HG03342 (cell line): Measurements from ENCODE around the gene OMP.
A peak's percentile ranks its signal among the peaks of the same experiment; 100 is the strongest.
"Not testable (repeated sequence)": the region's sequence is repeated elsewhere in the genome, so short reads cannot be mapped to it uniquely, and the experiment has no call there.

ENCODE experiments used
- ATAC-seq: cut with Tn5 transposase; IDR thresholded peaks from one replicate; pipeline ENCODE4 v1.9.1; 2021; ENCODE audit warnings: mild to moderate bottlenecking, moderate library complexity; ENCODE audit not compliant: unreplicated experiment

The OMP gene

DNA sequence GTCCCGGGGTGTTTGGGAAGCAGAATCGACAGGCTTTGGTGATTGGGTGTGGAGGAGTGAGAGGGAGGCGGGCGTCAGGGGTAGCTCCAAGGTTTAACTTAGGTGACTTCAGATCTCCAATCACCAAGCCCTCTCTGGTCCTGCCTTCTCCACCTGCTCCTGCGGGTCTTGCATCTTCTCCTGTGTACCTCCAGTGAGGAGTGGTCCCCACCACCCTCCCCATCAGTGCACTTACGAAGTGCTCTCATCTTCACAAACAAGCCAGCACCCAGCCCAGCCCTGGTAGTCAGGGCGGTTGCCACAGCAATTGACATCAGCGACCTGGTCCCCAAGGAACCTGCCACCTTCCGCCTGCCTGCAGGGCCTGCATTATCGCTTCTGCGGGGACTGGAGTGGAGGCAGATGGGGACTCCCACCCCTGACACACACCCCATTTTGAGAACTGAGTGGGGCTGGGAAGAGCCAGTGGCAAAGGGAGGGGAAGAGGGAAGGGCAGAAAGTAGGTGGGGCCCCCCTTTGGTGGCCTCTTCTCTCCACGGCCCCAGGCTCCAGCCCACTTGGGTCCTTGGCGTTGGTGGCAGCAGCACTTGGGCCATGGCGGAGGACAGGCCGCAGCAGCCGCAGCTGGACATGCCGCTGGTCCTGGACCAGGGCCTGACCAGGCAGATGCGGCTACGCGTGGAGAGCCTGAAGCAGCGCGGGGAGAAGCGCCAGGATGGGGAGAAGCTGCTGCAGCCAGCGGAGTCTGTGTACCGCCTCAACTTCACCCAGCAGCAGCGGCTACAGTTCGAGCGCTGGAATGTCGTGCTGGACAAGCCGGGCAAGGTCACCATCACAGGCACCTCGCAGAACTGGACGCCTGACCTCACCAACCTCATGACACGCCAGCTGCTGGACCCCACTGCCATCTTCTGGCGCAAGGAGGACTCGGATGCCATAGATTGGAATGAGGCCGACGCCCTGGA, at the start of gene OMP:
TSS of gene OMP (plus strand) at position 595 of the 965 bp plus-strand sequence. CDS start at position 595, 0 bp downstream.
- ATAC-seq, result no peak

- ATAC-seq, result no peak
Measured at GRCh38 chr11:77053217-77054015, 49.2 kb upstream of the OMP start.

DNA sequence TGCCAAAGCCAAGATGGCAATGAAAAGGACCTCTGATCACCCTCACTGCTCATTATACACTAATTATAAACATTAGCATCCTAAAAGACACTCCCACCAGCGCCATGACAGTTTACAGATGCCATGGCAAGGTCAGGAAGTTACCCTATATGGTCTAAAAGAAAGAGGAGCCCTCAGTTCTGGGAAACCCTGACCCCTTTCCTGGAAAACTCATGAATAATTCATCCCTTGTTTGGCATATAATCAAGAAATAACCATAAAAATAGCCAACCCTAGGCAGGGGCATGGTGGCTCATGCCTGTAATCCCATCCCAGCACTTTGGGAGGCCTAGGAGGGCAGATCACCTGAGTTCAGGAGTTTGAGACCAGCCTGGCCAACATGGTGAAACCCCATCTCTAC, 48.6 kb upstream of the OMP start:
- no peak for ATAC-seq

DNA sequence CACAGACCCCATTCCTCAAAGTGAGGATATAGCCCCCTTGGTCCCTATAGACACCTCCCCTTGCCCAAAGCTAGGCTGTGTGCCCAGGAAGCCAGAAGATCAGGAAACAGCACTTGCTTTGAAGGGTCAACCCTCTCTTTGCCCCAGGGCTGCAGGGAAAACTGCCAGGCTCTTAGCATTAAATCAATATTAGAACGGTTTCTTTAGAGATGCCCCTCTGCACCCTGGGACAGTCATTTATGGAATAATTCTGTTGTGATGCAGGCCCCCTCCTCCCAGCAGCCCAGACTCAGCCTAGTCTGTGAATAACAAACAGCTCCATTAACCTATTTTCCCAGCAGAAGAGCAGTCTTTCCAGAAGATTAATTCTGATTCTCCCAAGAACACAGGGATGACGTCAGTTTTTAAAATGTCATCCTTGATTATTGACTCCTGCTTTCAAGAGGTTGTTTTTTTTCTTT, 47.5 kb upstream of the OMP start:
- ATAC-seq, result no peak

DNA sequence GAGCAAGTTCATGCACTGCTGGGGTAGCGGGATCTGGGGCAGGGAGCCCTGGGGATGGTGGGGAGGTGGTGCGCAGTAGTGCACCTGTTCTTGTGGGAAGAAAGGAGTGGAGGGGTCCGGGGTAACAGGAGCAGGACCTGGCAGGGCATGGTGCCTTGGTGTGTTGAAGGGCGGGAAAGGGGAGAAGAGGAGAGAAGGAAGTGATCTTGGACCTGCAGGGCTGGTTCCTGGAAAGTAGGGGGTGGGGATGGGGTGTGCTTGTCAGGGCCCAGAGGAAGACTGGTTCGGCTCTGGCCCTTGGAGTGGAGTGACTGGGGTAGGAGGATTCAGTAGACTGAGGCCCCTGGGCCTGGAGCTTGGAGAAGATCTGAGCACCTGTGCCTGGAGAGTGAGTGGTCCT, 46.7 kb upstream of the OMP start:
- no peak for ATAC-seq

GRCh38 chr11:77056814-77057402, 45.7 kb upstream of the OMP start:
- no peak for ATAC-seq

- ATAC-seq, result no peak
Measured at GRCh38 chr11:77057938-77058474, 44.6 kb upstream of the OMP start.

DNA sequence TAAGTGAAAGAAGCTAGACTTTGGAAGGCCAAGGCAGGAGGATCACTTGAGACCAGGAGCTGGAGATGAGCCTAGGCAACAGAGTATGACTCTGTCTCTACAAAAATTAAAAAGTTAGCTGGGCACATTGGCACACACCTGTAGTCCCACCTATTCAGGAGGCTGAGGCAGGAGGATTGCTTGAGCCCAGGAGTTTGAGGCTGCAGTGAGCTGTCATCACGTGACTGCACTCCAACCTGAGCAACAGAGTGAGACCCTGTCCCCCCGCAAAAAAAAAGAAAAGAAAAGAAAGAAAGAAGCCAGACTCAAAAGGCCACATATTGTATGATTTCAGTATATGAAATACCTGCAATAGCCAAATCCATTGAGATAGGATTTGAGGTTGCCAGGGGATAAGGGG, 43.7 kb upstream of the OMP start:
- no peak for ATAC-seq

- ATAC-seq, result no peak
Measured at GRCh38 chr11:77059806-77060205, 42.8 kb upstream of the OMP start.

GRCh38 chr11:77060234-77060633, 42.4 kb upstream of the OMP start:
- ATAC-seq, result no peak

DNA sequence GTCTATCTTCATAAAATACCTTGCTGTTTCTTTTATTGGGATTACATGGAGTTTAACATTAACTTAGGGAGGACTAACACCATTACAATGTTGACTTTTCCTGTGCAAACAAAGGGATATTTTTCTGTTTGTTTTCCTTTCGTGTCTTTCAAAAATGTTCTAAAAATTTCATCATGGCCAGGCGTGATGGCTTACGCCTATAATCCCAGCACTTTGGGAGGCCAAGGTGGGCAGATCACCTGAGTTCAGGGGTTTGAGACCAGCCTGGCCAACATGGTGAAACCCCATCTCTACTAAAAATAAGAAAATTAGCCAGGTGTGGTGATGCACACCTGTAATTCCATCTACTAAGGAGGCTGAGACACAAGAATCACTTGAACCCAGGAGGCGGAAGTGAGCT, 41.4 kb upstream of the OMP start:
- not testable (repeated sequence) for ATAC-seq

DNA sequence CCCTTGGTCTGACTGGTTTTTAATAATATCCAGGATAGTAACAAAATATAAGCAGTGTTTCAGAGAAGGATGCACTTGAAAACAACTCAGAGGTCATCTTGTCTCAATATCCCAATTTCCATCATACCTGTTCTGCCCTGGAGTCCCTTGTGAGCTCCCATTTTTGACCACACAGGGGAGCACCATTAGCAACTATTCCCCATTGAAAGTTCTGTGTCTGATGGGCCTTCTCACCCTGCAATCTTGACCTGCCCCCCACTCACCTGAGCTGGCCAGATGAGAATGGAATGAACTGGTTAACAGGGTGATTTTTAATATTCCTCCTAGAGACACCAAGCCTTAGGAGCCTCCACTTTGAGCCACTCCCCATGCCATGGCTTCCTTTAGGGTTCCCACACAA, 39.7 kb upstream of the OMP start:
- no peak for ATAC-seq

- ATAC-seq, result no peak
Measured at GRCh38 chr11:77063407-77063806, 39.2 kb upstream of the OMP start.

DNA sequence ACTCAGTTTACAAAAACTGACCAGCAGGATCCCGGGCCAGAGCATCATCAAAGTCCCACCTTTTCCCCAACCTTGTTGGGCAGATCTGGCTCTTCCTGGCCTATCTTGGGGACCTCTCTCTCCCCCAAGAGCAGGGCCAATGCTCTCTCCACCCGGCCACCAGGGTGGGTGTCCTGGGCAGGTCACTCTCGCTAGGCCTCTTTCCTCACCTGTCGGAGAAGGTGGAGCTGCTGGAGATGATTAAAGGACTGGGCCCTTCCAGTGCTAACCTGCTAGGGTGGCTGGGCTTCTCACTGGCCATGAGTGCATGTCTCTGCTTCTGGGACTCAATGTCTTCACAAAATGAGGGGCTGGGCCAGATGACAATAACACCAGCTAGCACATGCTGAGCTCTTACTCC, 38.8 kb upstream of the OMP start:
- ATAC-seq, result no peak

DNA sequence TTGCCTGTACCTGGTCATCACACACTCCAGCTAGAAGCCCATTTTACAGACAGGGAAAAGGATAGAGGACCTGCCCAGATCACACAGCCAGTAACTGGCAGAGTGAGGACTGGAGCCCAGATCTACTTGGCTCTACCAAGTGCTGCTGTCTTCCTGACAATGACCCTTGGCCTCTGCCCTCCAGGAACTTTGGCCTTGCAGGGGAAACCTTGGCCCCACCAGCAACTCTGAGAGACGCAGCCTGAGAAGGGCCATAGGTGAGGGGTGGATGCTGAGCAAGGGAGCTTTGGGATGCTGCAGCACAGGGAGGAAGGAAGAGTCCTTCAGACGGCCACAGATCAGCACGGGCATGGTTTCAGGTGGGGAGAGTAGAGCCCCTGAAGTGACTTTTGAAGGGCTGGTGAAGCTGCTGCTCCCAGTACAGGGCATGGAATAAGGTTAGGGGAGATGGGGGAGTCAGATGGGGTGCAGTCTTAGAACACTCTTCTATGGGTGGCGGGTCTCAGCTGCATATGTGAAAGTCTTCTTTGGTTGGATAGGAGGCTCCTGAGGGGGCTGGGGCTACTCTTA, 37.9 kb upstream of the OMP start:
- no peak for ATAC-seq

DNA sequence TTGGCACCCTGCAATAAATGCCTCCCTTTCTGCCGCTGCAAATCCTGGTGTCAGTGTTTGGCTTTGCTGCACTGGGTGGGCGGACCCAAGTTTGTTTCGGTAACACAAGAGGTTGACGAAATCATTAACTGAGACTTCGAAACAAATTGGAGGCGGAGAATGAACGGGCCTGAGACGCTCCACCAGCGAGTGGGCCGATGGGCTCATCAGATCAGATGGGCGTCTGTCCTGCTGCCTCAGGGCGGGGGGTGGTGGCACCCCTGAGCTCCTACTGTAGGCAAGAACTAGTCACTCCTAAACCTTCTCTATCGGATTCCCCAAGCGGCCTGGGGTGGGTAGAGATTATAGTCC, 36.8 kb upstream of the OMP start:
- ATAC-seq, result no peak

- ATAC-seq, result peak; percentile 87
Measured at GRCh38 chr11:77066229-77067042, 36.2 kb upstream of the OMP start, which contains the start of gene CAPN5. Gene CAPN5 (plus strand): TSS chr11:77066971. CDS start chr11:77084887, 17,916 bp downstream.

DNA sequence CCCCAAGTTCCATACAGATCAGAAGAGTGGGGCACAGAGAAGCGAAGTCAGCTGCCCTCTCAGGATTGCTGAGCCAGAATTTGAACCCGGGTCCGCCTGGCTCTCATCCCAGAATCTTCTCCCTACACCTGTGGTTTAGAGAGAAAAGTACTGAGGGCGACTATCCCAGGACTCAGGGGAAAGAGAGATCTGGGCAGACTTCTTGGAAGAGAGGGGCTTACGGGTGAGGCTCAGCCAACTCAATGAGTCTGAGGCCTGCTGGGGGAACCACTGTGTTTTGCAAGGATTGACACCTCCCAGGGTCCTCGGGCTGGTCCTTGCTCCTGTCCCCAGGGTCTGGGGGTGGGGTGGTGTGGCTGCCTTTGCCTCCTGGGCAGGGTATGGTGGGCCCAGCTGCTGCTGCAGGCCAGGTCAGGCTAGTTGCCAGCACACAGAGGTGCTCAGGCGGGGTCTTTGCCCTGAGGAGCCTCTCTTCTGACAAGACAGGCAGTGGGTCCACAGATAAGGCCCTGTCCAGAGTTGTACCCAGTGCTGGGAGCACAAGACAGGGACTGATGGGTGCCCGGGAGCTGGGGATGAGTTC, 34.7 kb upstream of the OMP start:
- no peak for ATAC-seq
